HG03520 (cell line): Measurements from ENCODE around the gene ERCC4.
A peak's percentile ranks its signal among the peaks of the same experiment; 100 is the strongest.
"Not testable (repeated sequence)": the region's sequence is repeated elsewhere in the genome, so short reads cannot be mapped to it uniquely, and the experiment has no call there.

Source experiments
- ATAC-seq: cut with Tn5 transposase; IDR thresholded peaks from one replicate; pipeline ENCODE4 v1.9.1; 2021; ENCODE audit warnings: mild to moderate bottlenecking, moderate library complexity; ENCODE audit not compliant: unreplicated experiment

Gene ERCC4

DNA sequence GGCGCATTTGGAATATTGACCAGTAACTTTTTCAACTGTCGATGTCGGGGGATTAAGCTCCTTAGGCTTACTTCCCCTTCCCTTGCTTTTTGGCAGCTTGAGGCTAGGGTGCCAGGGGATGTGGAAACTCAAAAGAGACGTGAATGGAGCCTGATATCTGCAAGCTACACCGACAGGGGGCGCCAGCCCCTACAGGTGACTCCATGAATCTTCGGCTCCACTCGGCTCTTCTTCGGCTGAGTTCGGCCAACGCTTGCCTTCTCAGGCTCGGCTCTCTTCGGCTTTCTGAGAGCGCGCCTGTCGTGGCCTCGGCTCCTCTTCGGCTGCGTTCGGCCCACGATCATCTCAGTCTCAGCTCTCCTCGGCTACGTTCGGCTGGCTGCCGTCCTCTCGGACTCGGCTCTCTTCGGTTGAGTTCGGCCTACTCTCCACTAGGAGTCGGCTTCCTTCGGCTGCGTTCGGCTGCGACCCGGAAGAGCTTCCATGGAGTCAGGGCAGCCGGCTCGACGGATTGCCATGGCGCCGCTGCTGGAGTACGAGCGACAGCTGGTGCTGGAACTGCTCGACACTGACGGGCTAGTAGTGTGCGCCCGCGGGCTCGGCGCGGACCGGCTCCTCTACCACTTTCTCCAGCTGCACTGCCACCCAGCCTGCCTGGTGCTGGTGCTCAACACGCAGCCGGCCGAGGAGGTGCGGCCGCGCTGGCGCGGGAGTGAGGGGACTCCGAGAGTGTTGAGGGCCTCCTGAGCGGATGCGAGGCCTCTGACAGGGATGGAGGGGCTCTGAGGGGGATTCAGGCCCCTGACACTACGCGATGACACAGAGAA is at the start of gene ERCC4:
TSS of gene ERCC4 (plus strand) at position 472 of the 827 bp plus-strand sequence. CDS start at position 484, 12 bp downstream.
- peak; percentile 98 for ATAC-seq

DNA sequence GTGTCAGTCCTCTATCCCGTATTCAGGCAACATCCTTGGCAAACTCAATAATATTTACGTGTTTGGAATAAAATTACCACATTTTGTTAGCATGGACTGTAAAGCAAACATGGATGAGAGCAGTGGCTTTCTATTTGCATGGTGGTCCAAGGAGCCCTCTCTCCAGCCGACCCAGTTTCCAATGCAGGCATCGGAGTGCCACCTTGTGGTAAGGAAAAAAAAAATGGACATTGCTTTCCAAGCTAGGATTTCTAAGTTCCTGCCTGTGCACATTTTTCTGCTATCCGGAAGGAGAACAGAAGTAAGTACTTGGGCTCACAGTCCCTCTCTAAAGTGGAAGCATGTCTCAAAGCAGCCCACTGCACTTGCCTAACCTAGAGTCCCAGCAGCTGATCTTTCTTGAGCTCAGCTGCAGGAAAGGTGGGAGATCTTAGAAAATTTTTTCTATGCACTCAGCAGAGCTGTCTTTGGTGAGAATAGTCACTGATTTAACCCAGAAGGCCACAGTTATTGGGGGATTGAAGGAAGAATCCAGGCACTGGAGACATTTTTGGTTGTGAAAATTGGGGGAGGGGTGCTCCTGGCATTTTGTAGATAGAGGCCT is 46.0 kb upstream of the ERCC4 start:
- no peak for ATAC-seq

DNA sequence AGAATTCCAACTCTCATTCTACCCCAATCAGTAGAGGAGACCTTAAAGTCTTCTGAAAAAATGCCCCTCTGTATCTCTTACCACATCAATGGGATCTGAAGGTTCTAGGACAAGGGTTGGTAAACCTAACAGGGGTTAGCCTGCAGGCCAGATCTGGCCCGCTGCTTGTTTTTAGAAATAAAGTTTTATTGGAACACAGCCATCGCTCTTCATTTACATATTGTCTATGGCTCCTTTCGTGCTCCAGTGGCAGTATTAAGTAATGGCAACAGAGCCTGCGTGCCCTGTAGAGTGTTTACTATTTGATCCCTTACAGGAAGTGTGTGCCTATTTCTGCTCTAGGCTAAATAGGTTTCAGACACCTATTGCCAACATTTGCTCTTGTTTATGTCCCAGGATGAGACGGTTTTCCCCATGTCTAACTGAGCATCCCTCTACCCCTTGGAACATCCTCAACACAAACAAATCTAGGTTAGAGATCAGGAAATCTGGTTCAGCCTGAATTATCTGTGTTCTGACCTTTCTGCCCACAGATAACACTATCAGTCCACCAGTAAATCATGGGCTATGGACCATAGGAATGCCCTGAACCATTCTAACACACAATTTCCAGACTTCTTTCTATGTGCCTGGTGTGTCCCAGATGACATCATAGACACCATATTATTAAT is 44.2 kb upstream of the ERCC4 start:
- no peak for ATAC-seq

DNA sequence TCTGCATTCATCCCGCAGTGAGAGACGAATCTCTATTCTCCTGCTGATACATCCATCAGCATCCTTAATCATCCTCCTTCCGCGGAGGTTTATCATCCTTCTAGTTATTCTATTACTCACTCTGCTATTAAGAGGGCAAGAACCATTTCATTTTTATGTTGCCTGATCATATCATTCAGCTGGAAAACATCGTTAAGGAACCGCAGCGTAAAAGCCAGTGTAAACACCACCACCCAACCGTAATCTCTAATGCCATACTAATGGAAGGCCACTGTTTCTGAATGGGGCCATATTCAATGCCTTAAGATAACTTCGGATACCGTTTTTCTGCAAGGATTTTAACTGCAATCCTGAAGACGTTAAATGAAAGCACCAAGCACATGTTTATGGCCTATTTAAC is 36.7 kb upstream of the ERCC4 start:
- no peak for ATAC-seq

DNA sequence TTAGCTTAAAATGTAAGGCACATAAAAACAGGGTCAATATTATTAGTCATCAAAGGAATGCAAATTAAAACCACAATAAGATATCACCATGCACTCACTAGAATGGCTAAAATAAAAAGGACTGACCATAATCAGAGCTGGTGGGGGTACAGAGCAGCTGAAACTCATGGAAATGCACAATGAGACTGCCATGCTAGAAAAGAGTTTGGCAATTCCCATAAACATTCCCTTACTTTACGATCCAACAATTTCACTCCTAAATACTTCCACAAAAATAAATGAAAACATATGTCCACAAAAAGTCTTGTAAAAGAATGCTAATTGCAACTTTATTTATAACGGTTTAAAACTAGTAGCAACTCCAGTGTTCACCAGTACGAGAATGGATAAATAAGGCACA is 36.1 kb upstream of the ERCC4 start:
- ATAC-seq = no peak

DNA sequence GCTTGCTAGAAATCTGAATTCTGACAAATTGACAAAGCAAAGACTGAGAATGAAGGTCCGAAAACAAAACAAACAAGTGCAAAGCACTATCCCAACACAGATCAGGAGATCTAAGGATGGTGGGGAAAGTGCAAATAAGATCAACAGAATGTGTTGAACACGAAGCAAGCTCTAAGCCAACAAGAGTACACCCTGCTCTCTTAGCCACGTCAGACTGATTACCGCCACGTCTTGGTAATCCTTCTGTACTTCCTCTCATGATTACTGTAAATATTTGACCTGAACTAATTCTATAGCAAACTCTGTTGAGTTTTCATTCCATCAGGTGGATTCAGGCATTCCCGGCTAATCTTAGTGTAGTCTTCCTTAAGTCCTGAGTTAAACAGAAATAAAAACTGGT is 34.3 kb upstream of the ERCC4 start:
- no peak for ATAC-seq

DNA sequence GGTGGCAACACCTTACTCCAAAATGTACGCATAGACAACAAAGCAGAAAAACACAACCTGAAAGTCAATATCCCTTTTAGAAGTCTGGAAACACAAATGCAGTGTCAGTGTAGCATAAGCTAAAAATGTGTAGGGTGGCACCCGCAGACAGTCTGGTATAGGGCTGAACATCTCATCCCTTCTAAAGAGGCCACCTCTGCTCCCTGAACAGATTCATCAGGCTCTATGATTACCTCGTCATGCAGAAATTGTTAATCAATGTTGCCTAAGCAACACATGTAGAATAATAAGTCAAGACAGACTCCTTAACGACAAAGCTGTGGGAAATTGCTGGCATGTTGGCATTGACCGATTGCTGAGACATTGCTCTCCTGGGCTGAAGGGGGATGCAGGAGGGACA is 33.3 kb upstream of the ERCC4 start:
- ATAC-seq = no peak

DNA sequence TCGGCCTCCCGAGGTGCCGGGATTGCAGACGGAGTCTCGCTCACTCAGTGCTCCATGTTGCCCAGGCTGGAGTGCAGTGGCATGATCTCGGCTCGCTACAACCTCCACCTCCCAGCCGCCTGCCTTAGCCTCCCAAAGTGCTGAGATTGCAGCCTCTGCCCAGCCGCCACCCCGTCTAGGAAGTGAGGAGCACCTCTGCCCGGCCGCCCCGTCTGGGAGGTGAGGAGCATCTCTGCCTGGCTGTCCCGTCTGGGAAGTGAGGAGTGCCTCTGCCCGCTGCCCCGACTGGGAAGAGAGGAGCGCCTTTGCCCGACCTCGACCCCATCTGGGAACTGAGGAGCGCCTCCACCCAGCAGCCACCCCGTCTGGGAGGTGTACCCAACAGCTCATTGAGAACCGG is 30.6 kb upstream of the ERCC4 start:
- ATAC-seq = not testable (repeated sequence)

DNA sequence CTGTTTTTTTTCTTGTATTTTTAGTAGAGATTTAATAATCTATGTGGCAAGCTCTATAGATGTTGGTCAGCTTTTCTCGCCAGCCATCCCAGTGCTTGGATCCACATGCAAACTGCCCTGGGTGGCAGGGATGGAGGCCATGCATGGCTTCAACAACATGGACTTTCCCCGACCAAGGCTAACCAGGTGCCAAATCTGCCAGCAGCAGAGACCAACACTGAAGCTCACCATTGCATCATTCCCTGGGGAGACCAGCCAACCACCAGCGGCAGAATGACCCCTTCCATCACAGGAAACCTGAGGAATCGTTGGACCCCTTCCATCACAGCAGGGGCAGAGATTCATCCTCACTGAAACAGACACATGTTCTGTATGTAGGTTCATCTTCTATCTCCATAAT is 27.7 kb upstream of the ERCC4 start:
- no peak for ATAC-seq

DNA sequence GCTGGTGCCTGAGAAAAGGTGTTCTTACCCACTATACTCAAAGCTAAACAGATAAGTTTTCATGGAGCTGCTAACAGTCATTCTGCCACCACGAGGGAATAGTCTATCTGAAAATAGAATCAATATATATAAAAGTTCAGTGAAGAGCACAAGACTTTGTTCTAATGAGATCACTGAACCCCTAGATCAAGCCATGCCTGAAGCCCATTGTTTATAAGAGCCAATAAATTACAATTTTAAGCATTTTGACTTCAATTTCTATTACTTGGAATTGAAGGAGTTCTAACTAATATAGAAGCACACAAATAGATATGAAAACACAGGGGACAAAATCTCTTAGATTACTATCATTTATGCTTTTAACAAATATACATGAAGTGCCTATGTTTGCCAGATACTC is 24.4 kb upstream of the ERCC4 start:
- ATAC-seq = no peak

DNA sequence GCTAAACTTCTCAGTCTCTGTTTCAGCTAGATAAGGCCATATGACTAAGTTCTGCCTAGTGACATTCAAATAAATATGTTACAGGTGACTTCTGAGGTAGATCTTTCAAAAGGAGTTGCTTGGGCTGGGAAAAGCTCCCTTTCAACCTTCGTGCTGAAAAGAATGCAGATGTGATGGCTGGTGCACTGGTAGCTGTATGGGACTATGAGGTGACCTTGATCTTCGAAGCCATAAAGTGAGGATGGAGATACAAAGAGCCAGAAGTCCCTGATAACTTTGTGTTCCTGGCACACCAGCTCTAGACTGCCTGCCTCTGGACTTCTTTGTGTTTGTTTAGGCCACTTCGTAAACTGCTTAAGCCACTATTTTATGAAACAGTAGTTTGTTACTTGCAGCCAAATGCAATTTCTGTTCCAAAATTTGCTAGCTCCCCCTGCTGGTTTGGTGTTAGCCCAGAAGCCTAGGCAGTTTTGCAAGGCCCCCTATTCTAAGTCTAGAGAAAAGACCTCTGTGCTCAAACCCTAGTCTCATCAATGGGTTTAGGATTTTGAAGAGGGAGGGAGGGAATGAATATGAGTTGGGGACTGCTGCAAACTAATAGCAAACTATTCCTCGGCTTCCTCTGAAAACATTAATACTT is 23.3 kb upstream of the ERCC4 start:
- ATAC-seq = no peak

DNA sequence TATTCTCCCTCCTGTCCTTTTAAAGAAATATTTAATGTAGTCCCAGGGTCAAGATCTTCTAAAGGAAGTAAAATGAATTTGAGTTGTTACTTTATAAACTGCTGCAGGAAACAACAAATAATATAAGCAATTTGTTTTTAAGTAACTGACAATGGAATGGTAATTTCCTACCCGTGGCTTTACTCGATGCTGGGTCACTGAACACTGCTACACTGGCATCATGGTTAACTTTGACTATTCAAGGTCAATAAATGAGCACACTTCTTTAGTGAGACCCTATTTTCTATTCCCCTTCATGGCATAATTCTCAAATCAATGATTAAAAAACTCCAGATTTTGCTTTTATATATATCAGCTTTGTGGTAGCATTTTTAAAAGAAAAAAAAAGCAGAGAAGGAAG is 22.1 kb upstream of the ERCC4 start:
- no peak for ATAC-seq

DNA sequence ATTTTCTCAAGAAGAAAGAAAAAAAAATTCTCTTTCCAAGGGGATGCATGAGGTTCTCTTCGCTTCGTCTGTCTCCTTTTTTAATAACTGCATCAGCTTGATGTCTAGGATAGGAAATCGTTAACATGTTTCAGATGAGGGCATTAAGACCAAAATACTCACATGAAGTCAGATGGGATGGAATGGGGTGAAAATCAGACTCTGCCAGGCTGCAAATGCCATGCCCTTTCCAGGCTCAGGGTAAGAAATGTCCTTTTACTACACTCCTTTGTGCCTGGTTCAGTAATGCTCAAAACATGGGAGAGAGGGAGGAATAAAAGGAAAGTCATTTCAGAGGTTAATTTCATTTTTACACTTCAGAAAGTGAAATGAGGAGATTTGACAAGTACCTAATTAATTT is 21.7 kb upstream of the ERCC4 start:
- ATAC-seq = no peak

DNA sequence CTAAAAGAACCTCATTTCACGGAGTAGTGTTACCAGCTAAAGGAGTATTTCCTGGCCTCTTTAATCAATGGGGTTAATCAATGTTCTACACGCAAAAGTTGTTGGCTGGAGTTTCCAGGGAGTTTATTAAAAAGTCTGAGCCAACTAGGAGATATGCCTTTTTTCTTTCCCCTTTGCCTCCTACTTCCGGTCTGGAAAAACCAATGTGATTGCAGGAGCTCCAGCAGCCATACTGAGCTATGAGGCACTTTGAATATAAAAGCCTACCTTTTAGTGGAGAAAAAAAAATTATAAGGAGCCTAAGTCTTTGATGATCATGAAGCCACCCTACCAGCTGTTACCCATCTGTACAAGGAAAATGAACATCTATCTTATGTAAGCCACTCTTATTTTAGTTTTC is 17.9 kb upstream of the ERCC4 start:
- no peak for ATAC-seq

DNA sequence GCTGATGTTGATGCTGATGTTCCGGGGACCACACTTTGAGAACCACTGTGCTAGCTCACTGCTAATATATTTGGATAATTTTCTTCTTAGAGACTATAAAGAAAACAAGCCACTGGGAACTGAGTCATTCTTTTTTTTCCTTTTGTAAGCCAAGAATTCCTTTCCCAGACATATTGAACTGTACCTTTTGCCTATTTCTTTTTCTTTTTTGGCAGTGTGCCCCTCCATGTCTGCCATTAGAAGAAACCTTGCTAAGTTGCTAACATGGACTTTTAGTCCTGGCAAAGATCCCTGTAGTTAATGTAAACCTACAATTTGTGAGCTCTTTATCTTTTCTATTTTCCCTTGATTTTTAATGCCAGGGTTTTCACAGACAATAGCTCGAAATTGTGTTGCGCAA is 17.3 kb upstream of the ERCC4 start:
- ATAC-seq = no peak

DNA sequence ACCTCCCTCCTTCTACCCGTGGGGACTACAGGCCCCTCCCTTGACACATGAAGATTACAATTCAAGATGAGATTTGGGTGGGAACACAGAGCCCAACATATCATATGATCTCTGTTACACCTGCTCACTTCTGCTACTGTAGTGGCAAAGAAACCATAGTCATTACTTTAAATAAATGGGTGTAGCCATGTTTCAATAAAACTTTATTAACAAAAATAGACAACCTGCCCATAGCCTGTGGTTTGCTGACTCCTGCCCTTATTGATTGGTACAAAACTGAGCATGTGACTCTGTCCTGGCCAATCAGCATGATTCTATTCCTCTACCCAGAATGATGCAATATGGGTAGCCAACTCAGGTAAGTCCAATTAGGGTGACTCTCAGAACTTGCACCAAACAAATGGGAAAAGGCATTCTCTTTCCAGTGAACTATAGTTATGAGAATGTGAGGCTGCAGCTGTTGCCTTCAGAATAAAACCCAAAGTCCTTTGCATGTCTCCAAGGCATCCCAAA is 15.7 kb upstream of the ERCC4 start:
- no peak for ATAC-seq

DNA sequence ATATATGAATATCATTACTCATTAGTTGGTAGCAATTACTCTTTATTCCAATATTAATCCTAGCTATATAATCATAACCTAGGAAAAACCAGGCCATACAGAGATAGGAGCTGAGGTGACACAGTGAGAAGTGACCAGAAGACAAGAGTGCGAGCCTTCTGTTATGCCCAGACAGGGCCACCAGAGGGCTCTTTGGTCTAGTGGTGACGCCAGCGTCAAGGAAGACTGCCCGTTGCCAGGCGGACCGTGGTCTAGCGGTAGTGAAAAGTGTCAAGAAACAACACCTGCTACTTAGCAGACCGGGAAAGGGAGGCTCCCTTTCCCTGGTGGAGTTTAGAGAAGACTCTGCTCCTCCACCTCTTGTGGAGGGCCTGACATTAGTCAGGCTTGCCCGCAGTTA is 15.1 kb upstream of the ERCC4 start:
- not testable (repeated sequence) for ATAC-seq

DNA sequence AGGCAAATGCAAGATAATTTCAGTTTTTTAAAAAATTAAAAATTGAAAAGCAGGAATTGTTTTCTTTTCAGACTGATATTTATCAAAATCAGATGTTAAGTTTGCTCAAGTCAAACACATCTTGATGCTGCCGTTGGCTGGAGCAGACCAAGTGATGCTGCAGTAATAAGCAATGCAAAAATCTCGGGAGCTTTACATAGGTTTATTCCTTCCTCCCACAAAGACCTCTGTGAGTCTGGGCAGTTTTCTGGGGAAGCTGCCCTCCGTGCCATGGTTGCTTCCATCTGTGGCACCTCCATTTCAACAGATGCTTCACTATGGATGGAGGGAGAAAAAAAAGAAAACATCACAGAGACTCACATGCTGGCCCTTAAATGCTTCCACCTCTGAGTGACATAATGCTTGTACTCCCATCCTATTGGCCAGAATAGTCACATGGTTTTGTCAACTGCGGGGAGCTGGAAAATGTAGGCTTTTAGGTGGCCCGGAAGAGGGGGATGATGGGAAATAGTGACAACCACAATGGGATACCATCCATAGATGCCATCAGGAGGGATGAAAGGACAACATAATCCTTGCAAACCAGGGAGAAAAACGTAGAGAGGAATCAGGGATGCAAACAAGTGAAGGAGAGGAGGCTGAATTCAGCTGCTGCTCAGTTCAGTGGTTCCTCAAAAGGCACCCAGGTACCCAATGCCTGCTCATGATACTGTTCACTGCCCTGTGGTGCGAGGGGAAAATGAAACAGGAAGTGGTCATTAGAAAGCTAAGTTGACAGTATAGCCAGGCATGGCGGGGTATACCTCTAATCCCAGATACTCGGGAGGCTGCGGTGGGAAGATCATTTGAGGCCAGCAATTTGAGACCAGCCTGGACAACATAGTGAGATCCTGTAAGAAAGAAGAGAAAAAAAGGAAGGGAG is 13.5 kb upstream of the ERCC4 start:
- ATAC-seq = no peak

DNA sequence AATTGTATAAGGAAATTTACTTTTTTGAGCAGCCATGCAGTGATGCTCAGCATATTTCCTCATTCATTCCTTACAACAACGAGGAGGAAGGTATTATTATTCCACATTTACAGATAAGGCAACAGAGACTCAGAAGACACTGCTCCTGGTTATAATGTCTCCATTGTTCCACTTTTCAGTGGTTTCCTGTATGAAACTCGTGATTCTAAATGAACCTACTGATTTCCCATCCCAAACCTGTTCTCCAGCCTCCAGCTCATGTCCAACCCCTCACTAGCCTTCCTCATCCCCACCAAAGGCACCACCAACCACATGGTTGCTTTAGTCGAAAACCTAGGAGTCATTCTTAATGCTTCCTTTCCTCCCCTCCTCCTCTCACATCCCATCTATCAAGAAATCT is 12.5 kb upstream of the ERCC4 start:
- ATAC-seq = no peak

DNA sequence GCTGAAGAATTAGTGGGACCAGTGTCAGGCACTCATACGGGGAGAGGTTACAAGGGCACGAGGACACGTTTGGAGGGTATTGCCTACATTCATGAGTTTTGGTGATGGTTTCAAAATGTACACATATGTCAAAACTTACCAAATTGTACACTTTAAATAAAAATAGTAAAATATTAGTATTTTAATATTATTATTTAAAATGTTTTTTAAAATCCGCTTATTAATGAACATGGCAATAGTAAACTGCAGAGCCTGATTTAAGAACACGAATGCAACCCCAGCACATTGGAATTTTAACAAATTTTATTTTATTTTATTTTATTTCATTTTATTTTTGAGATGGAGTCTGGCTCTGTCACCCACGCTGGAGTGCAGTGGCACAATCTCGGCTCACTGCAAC is 10.9 kb upstream of the ERCC4 start:
- no peak for ATAC-seq
